Measurements from ENCODE around the gene ABLIM2.

DNA sequence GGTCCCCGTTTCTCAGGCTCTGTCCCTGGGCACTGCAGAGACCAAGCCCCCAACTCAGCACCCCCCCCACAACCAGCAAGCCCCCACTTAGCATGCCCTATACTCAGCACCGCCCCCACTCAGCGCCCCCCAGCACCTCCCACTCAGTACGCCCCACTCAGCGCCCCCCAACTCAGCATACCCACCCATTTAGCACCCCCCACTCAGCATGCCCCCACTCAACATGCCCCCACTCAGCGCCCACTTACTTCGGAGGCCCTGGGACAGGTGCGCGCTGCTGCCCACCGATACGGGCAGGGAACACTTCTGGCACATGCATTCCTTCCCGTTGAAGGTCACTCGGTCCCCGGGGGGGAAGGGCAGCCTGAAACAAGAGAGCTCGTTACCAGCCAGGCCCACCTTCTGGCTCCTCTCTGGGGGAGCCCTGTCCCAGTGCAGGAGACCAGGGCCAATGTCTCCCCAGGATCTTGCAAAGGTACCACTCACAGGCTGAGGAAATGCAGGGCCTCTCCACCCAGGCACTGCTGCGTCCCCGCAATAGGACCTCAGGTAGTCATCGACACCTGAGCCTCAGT lies 70.6 kb downstream of the ABLIM2 start:
- TF ChIP-seq, protein P1, sequence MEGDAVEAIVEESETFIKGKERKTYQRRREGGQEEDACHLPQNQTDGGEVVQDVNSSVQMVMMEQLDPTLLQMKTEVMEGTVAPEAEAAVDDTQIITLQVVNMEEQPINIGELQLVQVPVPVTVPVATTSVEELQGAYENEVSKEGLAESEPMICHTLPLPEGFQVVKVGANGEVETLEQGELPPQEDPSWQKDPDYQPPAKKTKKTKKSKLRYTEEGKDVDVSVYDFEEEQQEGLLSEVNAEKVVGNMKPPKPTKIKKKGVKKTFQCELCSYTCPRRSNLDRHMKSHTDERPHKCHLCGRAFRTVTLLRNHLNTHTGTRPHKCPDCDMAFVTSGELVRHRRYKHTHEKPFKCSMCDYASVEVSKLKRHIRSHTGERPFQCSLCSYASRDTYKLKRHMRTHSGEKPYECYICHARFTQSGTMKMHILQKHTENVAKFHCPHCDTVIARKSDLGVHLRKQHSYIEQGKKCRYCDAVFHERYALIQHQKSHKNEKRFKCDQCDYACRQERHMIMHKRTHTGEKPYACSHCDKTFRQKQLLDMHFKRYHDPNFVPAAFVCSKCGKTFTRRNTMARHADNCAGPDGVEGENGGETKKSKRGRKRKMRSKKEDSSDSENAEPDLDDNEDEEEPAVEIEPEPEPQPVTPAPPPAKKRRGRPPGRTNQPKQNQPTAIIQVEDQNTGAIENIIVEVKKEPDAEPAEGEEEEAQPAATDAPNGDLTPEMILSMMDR (conservative IDR thresholded peaks at IDR 0.05 in 1 of 2, IDR thresholded peaks at IDR 0.05 in 1 of 2; ENCODE audit: extremely low read depth in 1 of 2, insufficient read depth in 1 of 2, low read depth in 1 of 2, low read length in 2 of 2), result no peak
- TF ChIP-seq EZH2 (IDR thresholded peaks at IDR 0.05; ENCODE audit: borderline replicate concordance, low read length), result no peak

Data from mammary epithelial cell (primary cell).